Liver (tissue), 3 donors: ENCODE data around the gene ST6GALNAC2.

Source experiments
- EGR1 ChIP-seq, 2 donors: IDR thresholded peaks; 2 replicates each; pipeline ENCODE4 v1.6.1; 2016 to 2018; ENCODE audit warnings: antibody characterized with exemption in 2 of 2, low read depth in 2 of 2
- GABPA ChIP-seq, 2 donors: IDR thresholded peaks in 1 of 2; conservative IDR thresholded peaks in 1 of 2; 2 replicates each; pipeline ENCODE4 v1.6.1; 2016; ENCODE audit warnings: antibody characterized with exemption in 2 of 2, mild to moderate bottlenecking in 1 of 2, moderate library complexity in 1 of 2
- SP1 ChIP-seq: IDR thresholded peaks from 2 replicates; pipeline ENCODE4 v1.6.1; 2018; ENCODE audit warnings: antibody characterized with exemption, mild to moderate bottlenecking
- TAF1 ChIP-seq: conservative IDR thresholded peaks from 2 replicates; pipeline ENCODE4 v1.6.1; 2016; ENCODE audit warnings: antibody characterized with exemption, mild to moderate bottlenecking
- YY1 ChIP-seq: IDR thresholded peaks from 2 replicates; pipeline ENCODE4 v1.6.1; 2016; ENCODE audit warnings: antibody characterized with exemption, mild to moderate bottlenecking
- TF ChIP-seq, protein P1 (sequence below): fragments of 150-350 bp; IDR thresholded peaks from 2 replicates; pipeline ENCODE4 v1.5.1; 2017; ENCODE audit warnings: improper control_type of control experiment, low read depth, low read length; ENCODE audit not compliant: missing input control
- TF ChIP-seq, protein P2 (sequence below): IDR thresholded peaks from 2 replicates; pipeline ENCODE4 v1.6.1; 2016; ENCODE audit warnings: antibody characterized with exemption
- TF ChIP-seq, protein P3 (sequence below): IDR thresholded peaks from 2 replicates; pipeline ENCODE4 v1.6.1; 2016; ENCODE audit warnings: antibody characterized with exemption, mild to moderate bottlenecking
- TF ChIP-seq, protein P4 (sequence below): IDR thresholded peaks from 2 replicates; pipeline ENCODE4 v1.6.1; 2016; ENCODE audit warnings: antibody characterized with exemption
- donor health status: healthy.
- donor health status: healthy.

DNA sequence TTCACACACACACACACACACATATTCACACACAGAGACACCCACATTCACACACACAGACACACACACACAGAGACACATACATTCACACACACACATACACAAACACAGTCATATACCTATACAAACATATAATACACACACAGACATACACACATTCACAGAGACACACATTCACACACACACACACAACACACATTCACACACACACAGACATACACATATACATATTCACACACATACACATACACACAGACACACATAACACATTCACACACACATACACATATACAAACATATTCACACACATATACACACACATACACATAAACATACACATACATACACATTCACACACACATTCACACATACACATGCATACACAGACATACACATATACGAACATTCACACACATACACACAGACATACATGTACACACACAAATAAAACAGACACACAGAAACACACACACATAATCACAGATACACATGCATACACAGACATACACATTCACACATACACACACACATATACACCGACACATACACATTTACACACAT lies 37.9 kb downstream of the ST6GALNAC2 start:
- TF ChIP-seq, protein P1, sequence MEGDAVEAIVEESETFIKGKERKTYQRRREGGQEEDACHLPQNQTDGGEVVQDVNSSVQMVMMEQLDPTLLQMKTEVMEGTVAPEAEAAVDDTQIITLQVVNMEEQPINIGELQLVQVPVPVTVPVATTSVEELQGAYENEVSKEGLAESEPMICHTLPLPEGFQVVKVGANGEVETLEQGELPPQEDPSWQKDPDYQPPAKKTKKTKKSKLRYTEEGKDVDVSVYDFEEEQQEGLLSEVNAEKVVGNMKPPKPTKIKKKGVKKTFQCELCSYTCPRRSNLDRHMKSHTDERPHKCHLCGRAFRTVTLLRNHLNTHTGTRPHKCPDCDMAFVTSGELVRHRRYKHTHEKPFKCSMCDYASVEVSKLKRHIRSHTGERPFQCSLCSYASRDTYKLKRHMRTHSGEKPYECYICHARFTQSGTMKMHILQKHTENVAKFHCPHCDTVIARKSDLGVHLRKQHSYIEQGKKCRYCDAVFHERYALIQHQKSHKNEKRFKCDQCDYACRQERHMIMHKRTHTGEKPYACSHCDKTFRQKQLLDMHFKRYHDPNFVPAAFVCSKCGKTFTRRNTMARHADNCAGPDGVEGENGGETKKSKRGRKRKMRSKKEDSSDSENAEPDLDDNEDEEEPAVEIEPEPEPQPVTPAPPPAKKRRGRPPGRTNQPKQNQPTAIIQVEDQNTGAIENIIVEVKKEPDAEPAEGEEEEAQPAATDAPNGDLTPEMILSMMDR = no peak
- TF ChIP-seq TAF1 (no peak), YY1 (no peak), SP1 (no peak), EGR1 (IDR thresholded peaks at IDR 0.05; ENCODE audit: low read depth in 2 of 2) (no peak), GABPA (IDR thresholded peaks at IDR 0.05 in 1 of 2, conservative IDR thresholded peaks at IDR 0.05 in 1 of 2) (no peak)
- TF ChIP-seq, protein P2, sequence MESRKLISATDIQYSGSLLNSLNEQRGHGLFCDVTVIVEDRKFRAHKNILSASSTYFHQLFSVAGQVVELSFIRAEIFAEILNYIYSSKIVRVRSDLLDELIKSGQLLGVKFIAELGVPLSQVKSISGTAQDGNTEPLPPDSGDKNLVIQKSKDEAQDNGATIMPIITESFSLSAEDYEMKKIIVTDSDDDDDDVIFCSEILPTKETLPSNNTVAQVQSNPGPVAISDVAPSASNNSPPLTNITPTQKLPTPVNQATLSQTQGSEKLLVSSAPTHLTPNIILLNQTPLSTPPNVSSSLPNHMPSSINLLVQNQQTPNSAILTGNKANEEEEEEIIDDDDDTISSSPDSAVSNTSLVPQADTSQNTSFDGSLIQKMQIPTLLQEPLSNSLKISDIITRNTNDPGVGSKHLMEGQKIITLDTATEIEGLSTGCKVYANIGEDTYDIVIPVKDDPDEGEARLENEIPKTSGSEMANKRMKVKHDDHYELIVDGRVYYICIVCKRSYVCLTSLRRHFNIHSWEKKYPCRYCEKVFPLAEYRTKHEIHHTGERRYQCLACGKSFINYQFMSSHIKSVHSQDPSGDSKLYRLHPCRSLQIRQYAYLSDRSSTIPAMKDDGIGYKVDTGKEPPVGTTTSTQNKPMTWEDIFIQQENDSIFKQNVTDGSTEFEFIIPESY = no peak
- TF ChIP-seq, protein P3, sequence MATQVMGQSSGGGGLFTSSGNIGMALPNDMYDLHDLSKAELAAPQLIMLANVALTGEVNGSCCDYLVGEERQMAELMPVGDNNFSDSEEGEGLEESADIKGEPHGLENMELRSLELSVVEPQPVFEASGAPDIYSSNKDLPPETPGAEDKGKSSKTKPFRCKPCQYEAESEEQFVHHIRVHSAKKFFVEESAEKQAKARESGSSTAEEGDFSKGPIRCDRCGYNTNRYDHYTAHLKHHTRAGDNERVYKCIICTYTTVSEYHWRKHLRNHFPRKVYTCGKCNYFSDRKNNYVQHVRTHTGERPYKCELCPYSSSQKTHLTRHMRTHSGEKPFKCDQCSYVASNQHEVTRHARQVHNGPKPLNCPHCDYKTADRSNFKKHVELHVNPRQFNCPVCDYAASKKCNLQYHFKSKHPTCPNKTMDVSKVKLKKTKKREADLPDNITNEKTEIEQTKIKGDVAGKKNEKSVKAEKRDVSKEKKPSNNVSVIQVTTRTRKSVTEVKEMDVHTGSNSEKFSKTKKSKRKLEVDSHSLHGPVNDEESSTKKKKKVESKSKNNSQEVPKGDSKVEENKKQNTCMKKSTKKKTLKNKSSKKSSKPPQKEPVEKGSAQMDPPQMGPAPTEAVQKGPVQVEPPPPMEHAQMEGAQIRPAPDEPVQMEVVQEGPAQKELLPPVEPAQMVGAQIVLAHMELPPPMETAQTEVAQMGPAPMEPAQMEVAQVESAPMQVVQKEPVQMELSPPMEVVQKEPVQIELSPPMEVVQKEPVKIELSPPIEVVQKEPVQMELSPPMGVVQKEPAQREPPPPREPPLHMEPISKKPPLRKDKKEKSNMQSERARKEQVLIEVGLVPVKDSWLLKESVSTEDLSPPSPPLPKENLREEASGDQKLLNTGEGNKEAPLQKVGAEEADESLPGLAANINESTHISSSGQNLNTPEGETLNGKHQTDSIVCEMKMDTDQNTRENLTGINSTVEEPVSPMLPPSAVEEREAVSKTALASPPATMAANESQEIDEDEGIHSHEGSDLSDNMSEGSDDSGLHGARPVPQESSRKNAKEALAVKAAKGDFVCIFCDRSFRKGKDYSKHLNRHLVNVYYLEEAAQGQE = no peak
- TF ChIP-seq, protein P4, sequence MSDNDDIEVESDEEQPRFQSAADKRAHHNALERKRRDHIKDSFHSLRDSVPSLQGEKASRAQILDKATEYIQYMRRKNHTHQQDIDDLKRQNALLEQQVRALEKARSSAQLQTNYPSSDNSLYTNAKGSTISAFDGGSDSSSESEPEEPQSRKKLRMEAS = no peak
